Mucosa of descending colon (tissue), 3 donors: ENCODE results near the gene SFRP2. TPM values are rescaled to one million over a fixed set of nuclear protein-coding genes. Genes with fewer than 3 reads are reported as not detected.

Experiments
- ATAC-seq: fragments of 200-7000 bp; cut with Tn5 transposase; one replicate; pipeline ENCODE4 v1.9.1; 2020; ENCODE audit warnings: mild to moderate bottlenecking, moderate library complexity
- DNase-seq, 3 donors: peaks; one replicate each; pipeline ENCODE4 v3.0.0-alpha.2; 2020
- H3K36me3 ChIP-seq: fragments of 200-600 bp; one replicate; pipeline ENCODE4 v1.8.0; 2021; ENCODE audit warnings: low read depth, mild to moderate bottlenecking
- H3K4me1 ChIP-seq: fragments of 200-600 bp; one replicate; pipeline ENCODE4 v1.8.0; 2021; ENCODE audit warnings: low read depth, mild to moderate bottlenecking
- H3K4me3 ChIP-seq: fragments of 200-600 bp; one replicate; pipeline ENCODE4 v1.8.0; 2021; ENCODE audit warnings: mild to moderate bottlenecking
- H3K9me3 ChIP-seq: fragments of 200-600 bp; one replicate; pipeline ENCODE4 v1.8.0; 2021; ENCODE audit warnings: mild to moderate bottlenecking
- intact Hi-C, 2 donors: fragments of 100-400 bp; cut with DNase I in 1 of 2; cut with micrococcal nuclease in 1 of 2; formaldehyde crosslinking; loops; one replicate each; pipeline versions ENCODE4 v1.11.0 to v1.11.1; 2022; cut with DNase I, micrococcal nuclease
- total RNA-seq, 3 donors: library from RNA; stranded (reverse); fragmentation: NEBNext Ultra II Directional in 2 of 3; extraction: Animal tissue kit (Norgen Biotek cat#: 25700) in 2 of 3; gene quantifications; one replicate each; pipeline versions ENCODE4 v1.2.1 to v1.2.4, GENCODE V29; 2021 to 2023
- TF ChIP-seq, protein P1 (sequence below): fragments of 200-600 bp; IDR thresholded peaks from one replicate; pipeline ENCODE4 v1.8.0; 2022; ENCODE audit warnings: antibody characterized with exemption, mild to moderate bottlenecking
- donor health status: DM: no; HTN: no; CAD: no; lungs with moderate emphysema.
- donor health status: DM: no; HTN: no; CAD: no.
- donor health status: DM: no; HTN: yes; CAD: no.

Gene SFRP2
- total RNA-seq, 3 donors from 2014 or later, result 3.9 to 51.9 (median 32.5) TPM

GRCh38 chr4:153750197-153750817 lies 38.6 kb downstream of the SFRP2 start:
- Histone ChIP-seq H3K36me3 (no peaks in the 10 kb centered on the region), H3K4me1 (no peaks in the 10 kb centered on the region), H3K4me3 (no peak overlapping the region), H3K9me3 (no peaks in the 10 kb centered on the region)
- ATAC-seq (peak; percentile 63), DNase-seq (peak in 1 of 3 donors; percentile 45)
- intact Hi-C loops, result no loop called here
- TF ChIP-seq, protein P1, sequence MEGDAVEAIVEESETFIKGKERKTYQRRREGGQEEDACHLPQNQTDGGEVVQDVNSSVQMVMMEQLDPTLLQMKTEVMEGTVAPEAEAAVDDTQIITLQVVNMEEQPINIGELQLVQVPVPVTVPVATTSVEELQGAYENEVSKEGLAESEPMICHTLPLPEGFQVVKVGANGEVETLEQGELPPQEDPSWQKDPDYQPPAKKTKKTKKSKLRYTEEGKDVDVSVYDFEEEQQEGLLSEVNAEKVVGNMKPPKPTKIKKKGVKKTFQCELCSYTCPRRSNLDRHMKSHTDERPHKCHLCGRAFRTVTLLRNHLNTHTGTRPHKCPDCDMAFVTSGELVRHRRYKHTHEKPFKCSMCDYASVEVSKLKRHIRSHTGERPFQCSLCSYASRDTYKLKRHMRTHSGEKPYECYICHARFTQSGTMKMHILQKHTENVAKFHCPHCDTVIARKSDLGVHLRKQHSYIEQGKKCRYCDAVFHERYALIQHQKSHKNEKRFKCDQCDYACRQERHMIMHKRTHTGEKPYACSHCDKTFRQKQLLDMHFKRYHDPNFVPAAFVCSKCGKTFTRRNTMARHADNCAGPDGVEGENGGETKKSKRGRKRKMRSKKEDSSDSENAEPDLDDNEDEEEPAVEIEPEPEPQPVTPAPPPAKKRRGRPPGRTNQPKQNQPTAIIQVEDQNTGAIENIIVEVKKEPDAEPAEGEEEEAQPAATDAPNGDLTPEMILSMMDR, result no peak

- intact Hi-C loops, result no loop called here
- Histone ChIP-seq H3K36me3 (no peaks in the 10 kb centered on the region), H3K4me3 (no peak overlapping the region), H3K4me1 (no peaks in the 10 kb centered on the region), H3K9me3 (no peaks in the 10 kb centered on the region)
- DNase-seq, result no peak
- ATAC-seq, result peak; percentile 22
- TF ChIP-seq, protein P1, result no peak
Measured at GRCh38 chr4:153748378-153748777, 40.5 kb downstream of the SFRP2 start.

DNA sequence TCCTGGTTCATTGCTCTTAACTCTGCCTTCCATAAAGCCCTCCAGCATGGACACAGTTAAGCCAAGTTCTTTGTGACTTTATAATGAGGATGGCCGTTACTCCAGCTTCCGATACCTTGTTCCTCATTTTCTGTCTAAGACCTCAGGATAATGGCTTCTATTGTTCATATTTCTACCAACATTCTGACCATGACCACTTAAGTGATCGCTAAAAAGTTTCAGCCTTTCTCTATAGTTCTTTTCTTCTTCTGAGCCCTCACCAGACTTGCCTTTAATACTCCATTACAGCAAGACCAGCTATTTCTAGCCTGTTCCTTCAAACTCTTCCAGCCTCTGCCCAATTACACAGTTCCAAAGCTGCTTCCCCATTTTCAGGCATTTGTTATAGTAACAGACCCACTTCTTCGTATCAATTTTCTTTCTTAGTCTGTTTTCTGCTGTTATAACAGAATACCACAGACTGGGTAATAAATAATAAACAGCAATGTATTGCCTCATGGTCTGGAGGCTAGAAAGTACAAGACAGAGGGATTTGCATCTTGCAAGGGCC lies 41.4 kb downstream of the SFRP2 start:
- DNase-seq (no peak), ATAC-seq (no peak)
- Histone ChIP-seq H3K4me3 (no peak overlapping the region), H3K36me3 (no peaks in the 10 kb centered on the region), H3K9me3 (no peaks in the 10 kb centered on the region), H3K4me1 (no peaks in the 10 kb centered on the region)
- TF ChIP-seq, protein P1, result no peak
- intact Hi-C loops, result no loop called here

DNA sequence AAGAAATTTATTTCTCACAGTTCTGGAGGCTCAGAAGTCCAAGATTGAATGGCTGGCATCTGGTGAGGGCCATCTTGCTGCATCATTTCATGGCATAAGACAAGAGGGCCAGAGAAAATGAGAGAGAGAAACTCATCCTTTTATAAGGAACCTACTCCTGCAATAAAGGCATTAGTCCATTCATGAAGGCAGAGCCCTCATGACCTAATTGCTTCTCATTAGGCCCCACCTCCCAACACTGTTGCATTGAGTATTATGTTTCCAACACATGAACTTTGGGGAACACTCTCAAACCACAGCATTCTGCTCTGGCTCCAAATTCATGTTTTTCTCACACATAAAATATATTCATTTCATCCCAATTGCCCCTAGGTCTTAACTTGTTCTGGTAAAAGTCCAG lies 43.2 kb downstream of the SFRP2 start:
- Histone ChIP-seq H3K9me3 (peaks cover 1% of the 10 kb centered on the region), H3K4me3 (no peak overlapping the region), H3K4me1 (no peaks in the 10 kb centered on the region), H3K36me3 (no peaks in the 10 kb centered on the region)
- ATAC-seq, result no peak
- TF ChIP-seq, protein P1, result no peak
- DNase-seq, result no peak
- intact Hi-C loops, result no loop called here

GRCh38 chr4:153741541-153741940 lies 47.3 kb downstream of the SFRP2 start:
- TF ChIP-seq, protein P1, result no peak
- ATAC-seq (no peak), DNase-seq (no peak)
- Histone ChIP-seq H3K4me3 (no peak overlapping the region), H3K9me3 (peaks cover 3% of the 10 kb centered on the region), H3K4me1 (no peaks in the 10 kb centered on the region), H3K36me3 (no peaks in the 10 kb centered on the region)
- intact Hi-C loops, result no loop called here
